Ascending aorta (tissue), 2 donors: ENCODE results near the gene CACNA2D3. TPM values are rescaled to one million over a fixed set of nuclear protein-coding genes. Genes with fewer than 3 reads are reported as not detected.

Experiments used
- DNase-seq, 2 donors: peaks; one replicate each; pipeline ENCODE4 v3.0.0-alpha.2; 2019; ENCODE audit warnings: low spot score in 2 of 2
- H3K27ac ChIP-seq, 2 donors: fragments of 200-600 bp; sonication (generic); one replicate each; pipeline ENCODE4 v1.5.1; 2016 to 2017; ENCODE audit warnings: mild to moderate bottlenecking in 1 of 2
- H3K27me3 ChIP-seq: fragments of 200-600 bp; sonication (generic); one replicate; pipeline ENCODE4 v1.5.1; 2017
- H3K36me3 ChIP-seq, 2 donors: fragments of 200-600 bp; sonication (generic); one replicate each; pipeline ENCODE4 v1.5.1; 2016
- H3K4me1 ChIP-seq, 2 donors: fragments of 200-600 bp; sonication (generic); one replicate each; pipeline ENCODE4 v1.5.1; 2016 to 2017; ENCODE audit warnings: mild to moderate bottlenecking in 1 of 2
- H3K4me3 ChIP-seq, 2 donors: fragments of 200-600 bp; sonication (generic); one replicate each; pipeline ENCODE4 v1.5.1; 2016 to 2017; ENCODE audit warnings: mild to moderate bottlenecking in 1 of 2
- H3K9me3 ChIP-seq, 2 donors: fragments of 200-600 bp; sonication (generic); one replicate each; pipeline ENCODE4 v1.5.1; 2016
- CTCF ChIP-seq, 3 experiments: fragments of 200-600 bp in 2 of 3; fragments of 450-650 bp in 1 of 3; sonication (generic) in 2 of 3; IDR thresholded peaks; one replicate each; pipeline ENCODE4 v1.5.1; 2016 to 2019; ENCODE audit warnings: antibody characterized with exemption in 3 of 3, mild to moderate bottlenecking in 1 of 3, moderate library complexity in 1 of 3
- intact Hi-C: fragments of 100-400 bp; cut with DNase I; formaldehyde crosslinking; loops from one replicate; pipeline ENCODE4 v1.15.1; 2023
- total RNA-seq: library from RNA; depleted of rRNA; stranded (reverse); fragments of >200 nt; gene quantifications from one replicate; pipeline ENCODE4 v1.1.0, GENCODE V29; 2016

The CACNA2D3 gene
- total RNA-seq, 1 donor from 2014 or later, result not detected

GRCh38 chr3:54837964-54838363 lies 715.6 kb downstream of the CACNA2D3 start:
- no peak for DNase-seq
- Histone ChIP-seq H3K9me3 (no peaks in the 10 kb centered on the region), H3K36me3 (no peaks in the 10 kb centered on the region), H3K27me3 (no peaks in the 10 kb centered on the region), H3K4me1 (no peaks in the 10 kb centered on the region), H3K4me3 (no peak overlapping the region), H3K27ac (no peak overlapping the region)
- intact Hi-C loops, result no loop called here
- no peak for TF ChIP-seq CTCF (IDR thresholded peaks at IDR 0.05)

GRCh38 chr3:54841471-54841870 lies 719.1 kb downstream of the CACNA2D3 start:
- H3K27me3 ChIP-seq, result no peaks in the 10 kb centered on the region
- TF ChIP-seq CTCF (IDR thresholded peaks at IDR 0.05), result no peak
- intact Hi-C loops, result no loop called here
- no peaks in the 10 kb centered on the region for H3K4me1 ChIP-seq
- no peak for DNase-seq
- H3K27ac ChIP-seq, result no peak overlapping the region
- no peaks in the 10 kb centered on the region for H3K9me3 ChIP-seq
- H3K36me3 ChIP-seq, result no peaks in the 10 kb centered on the region
- no peak overlapping the region for H3K4me3 ChIP-seq

- intact Hi-C loops, result no loop called here
- Histone ChIP-seq H3K4me3 (no peak overlapping the region), H3K4me1 (no peaks in the 10 kb centered on the region), H3K9me3 (no peaks in the 10 kb centered on the region), H3K27me3 (no peaks in the 10 kb centered on the region), H3K36me3 (no peaks in the 10 kb centered on the region), H3K27ac (no peak overlapping the region)
- no peak for TF ChIP-seq CTCF (IDR thresholded peaks at IDR 0.05)
- DNase-seq, result no peak
Observed at GRCh38 chr3:54843352-54843751, 721.0 kb downstream of the CACNA2D3 start.

- no peaks in the 10 kb centered on the region for H3K9me3 ChIP-seq
- H3K4me1 ChIP-seq, result no peaks in the 10 kb centered on the region
- intact Hi-C loops, result no loop called here
- no peak overlapping the region for H3K27ac ChIP-seq
- no peak for TF ChIP-seq CTCF (IDR thresholded peaks at IDR 0.05)
- H3K27me3 ChIP-seq, result no peaks in the 10 kb centered on the region
- no peak for DNase-seq
- H3K36me3 ChIP-seq, result no peaks in the 10 kb centered on the region
- H3K4me3 ChIP-seq, result no peak overlapping the region
Observed at GRCh38 chr3:54844211-54844610, 721.9 kb downstream of the CACNA2D3 start.

GRCh38 chr3:54845011-54845410 lies 722.7 kb downstream of the CACNA2D3 start:
- Histone ChIP-seq H3K9me3 (no peaks in the 10 kb centered on the region), H3K36me3 (no peaks in the 10 kb centered on the region), H3K4me1 (no peaks in the 10 kb centered on the region), H3K4me3 (no peak overlapping the region), H3K27ac (no peak overlapping the region), H3K27me3 (no peaks in the 10 kb centered on the region)
- DNase-seq, result no peak
- intact Hi-C loops, result no loop called here
- no peak for TF ChIP-seq CTCF (IDR thresholded peaks at IDR 0.05)

- DNase-seq, result no peak
- no peak for TF ChIP-seq CTCF (IDR thresholded peaks at IDR 0.05)
- H3K27ac ChIP-seq, result no peak overlapping the region
- no peaks in the 10 kb centered on the region for H3K9me3 ChIP-seq
- H3K27me3 ChIP-seq, result no peaks in the 10 kb centered on the region
- H3K36me3 ChIP-seq, result no peaks in the 10 kb centered on the region
- no peaks in the 10 kb centered on the region for H3K4me1 ChIP-seq
- no peak overlapping the region for H3K4me3 ChIP-seq
- intact Hi-C loops, result no loop called here
Observed at GRCh38 chr3:54845551-54845950, 723.2 kb downstream of the CACNA2D3 start.
